ENCODE measurements around the gene MTA2.
A peak's percentile ranks its signal among the peaks of the same experiment; 100 is the strongest.

Gene MTA2

GRCh38 chr11:62602141-62603071 lies 741 bp upstream of the MTA2 start:
- Histone ChIP-seq H3K36me3 (ENCODE audit: control insufficient read depth, insufficient read depth, low read length) (peaks cover 9% of the 10 kb centered on the region), H3K56ac (ENCODE audit: low read length) (peak overlapping the region; percentile 91), H3K4ac (ENCODE audit: low read depth, low read length) (peak overlapping the region; percentile 46), H2BK15ac (replicated peaks; ENCODE audit: low read depth) (no peak overlapping the region), H4K5ac (ENCODE audit: low read length) (no peak overlapping the region), H3K4me3 (ENCODE audit: low read length) (peak overlapping the region; percentile 8), H3K4me1 (ENCODE audit: control insufficient read depth, low read depth, low read length) (peaks cover 4% of the 10 kb centered on the region), H3K4me2 (ENCODE audit: low read length) (peak overlapping the region; percentile 75), H2BK120ac (ENCODE audit: low read depth, low read length) (no peak overlapping the region), H3K79me2 (ENCODE audit: control insufficient read depth, insufficient read depth, low read length) (peaks cover 25% of the 10 kb centered on the region), H4K8ac (ENCODE audit: low read depth, low read length) (no peak overlapping the region), H3K79me1 (ENCODE audit: low read length) (peaks cover 17% of the 10 kb centered on the region), H3K27me3 (ENCODE audit: insufficient read depth, low read length, poor library complexity) (no peaks in the 10 kb centered on the region), H3K18ac (ENCODE audit: low read length) (peak overlapping the region; percentile 94), H2BK5ac (ENCODE audit: low read length) (peak overlapping the region; percentile 7), H2AK5ac (ENCODE audit: low read length) (no peak overlapping the region), H3K27ac (ENCODE audit: low read depth, low read length) (peak overlapping the region; percentile 92), H3K9ac (ENCODE audit: low read length) (peak overlapping the region; percentile 77), H3K23ac (ENCODE audit: low read length) (no peak overlapping the region)
- DNase-seq: peak; percentile 85
- WGBS (ENCODE audit: extremely low coverage, insufficient coverage, low lambda C conversion rate): no CpG with 5 or more reads among the region's 96 CpGs

- Histone ChIP-seq H3K79me2 (ENCODE audit: control insufficient read depth, insufficient read depth, low read length) (peaks cover 25% of the 10 kb centered on the region), H3K23ac (ENCODE audit: low read length) (peak overlapping the region; percentile 98), H3K27me3 (ENCODE audit: insufficient read depth, low read length, poor library complexity) (no peaks in the 10 kb centered on the region), H3K4ac (ENCODE audit: low read depth, low read length) (peak overlapping the region; percentile 95), H3K4me2 (ENCODE audit: low read length) (peak overlapping the region; percentile 26), H3K36me3 (ENCODE audit: control insufficient read depth, insufficient read depth, low read length) (peaks cover 18% of the 10 kb centered on the region), H3K79me1 (ENCODE audit: low read length) (peaks cover 21% of the 10 kb centered on the region), H3K4me3 (ENCODE audit: low read length) (peak overlapping the region; percentile 89), H3K4me1 (ENCODE audit: control insufficient read depth, low read depth, low read length) (peaks cover 4% of the 10 kb centered on the region), H2BK120ac (ENCODE audit: low read depth, low read length) (peak overlapping the region; percentile 83), H3K27ac (ENCODE audit: low read depth, low read length) (peak overlapping the region; percentile 97), H4K5ac (ENCODE audit: low read length) (no peak overlapping the region), H3K18ac (ENCODE audit: low read length) (peak overlapping the region; percentile 98), H4K8ac (ENCODE audit: low read depth, low read length) (peak overlapping the region; percentile 17), H3K9ac (ENCODE audit: low read length) (peak overlapping the region; percentile 66), H2BK5ac (ENCODE audit: low read length) (peak overlapping the region; percentile 78), H2BK15ac (replicated peaks; ENCODE audit: low read depth) (no peak overlapping the region), H3K56ac (ENCODE audit: low read length) (peak overlapping the region; percentile 97), H2AK5ac (ENCODE audit: low read length) (no peak overlapping the region)
- no CpG with 5 or more reads among the region's 30 CpGs for WGBS (ENCODE audit: extremely low coverage, insufficient coverage, low lambda C conversion rate)
- no peak for DNase-seq
Observed at GRCh38 chr11:62601122-62601371, 618 bp downstream of the MTA2 start.

- no peak overlapping the region for H4K5ac ChIP-seq (ENCODE audit: low read length)
- H3K18ac ChIP-seq (ENCODE audit: low read length): peak overlapping the region; percentile 98
- peak overlapping the region; percentile 97 for H3K56ac ChIP-seq (ENCODE audit: low read length)
- H3K27me3 ChIP-seq (ENCODE audit: insufficient read depth, low read length, poor library complexity): no peaks in the 10 kb centered on the region
- WGBS (ENCODE audit: extremely low coverage, insufficient coverage, low lambda C conversion rate): no CpG with 5 or more reads among the region's 26 CpGs
- peaks cover 4% of the 10 kb centered on the region for H3K4me1 ChIP-seq (ENCODE audit: control insufficient read depth, low read depth, low read length)
- H3K79me2 ChIP-seq (ENCODE audit: control insufficient read depth, insufficient read depth, low read length): peaks cover 25% of the 10 kb centered on the region
- H3K4me3 ChIP-seq (ENCODE audit: low read length): peak overlapping the region; percentile 89
- peak overlapping the region; percentile 78 for H2BK5ac ChIP-seq (ENCODE audit: low read length)
- H3K23ac ChIP-seq (ENCODE audit: low read length): peak overlapping the region; percentile 98
- H3K9ac ChIP-seq (ENCODE audit: low read length): peak overlapping the region; percentile 66
- peak overlapping the region; percentile 83 for H2BK120ac ChIP-seq (ENCODE audit: low read depth, low read length)
- peak overlapping the region; percentile 26 for H3K4me2 ChIP-seq (ENCODE audit: low read length)
- no peak overlapping the region for H2AK5ac ChIP-seq (ENCODE audit: low read length)
- no peak overlapping the region for H2BK15ac ChIP-seq (replicated peaks; ENCODE audit: low read depth)
- H3K79me1 ChIP-seq (ENCODE audit: low read length): peaks cover 21% of the 10 kb centered on the region
- H3K27ac ChIP-seq (ENCODE audit: low read depth, low read length): peak overlapping the region; percentile 97
- no peak overlapping the region for H4K8ac ChIP-seq (ENCODE audit: low read depth, low read length)
- H3K36me3 ChIP-seq (ENCODE audit: control insufficient read depth, insufficient read depth, low read length): peaks cover 23% of the 10 kb centered on the region
- peak overlapping the region; percentile 95 for H3K4ac ChIP-seq (ENCODE audit: low read depth, low read length)
- peak; percentile 32 for DNase-seq
Observed at GRCh38 chr11:62600367-62601121, 1.1 kb downstream of the MTA2 start.

- Histone ChIP-seq H3K4me2 (ENCODE audit: low read length) (peak overlapping the region; percentile 72), H3K27ac (ENCODE audit: low read depth, low read length) (peak overlapping the region; percentile 46), H4K5ac (ENCODE audit: low read length) (no peak overlapping the region), H3K27me3 (ENCODE audit: insufficient read depth, low read length, poor library complexity) (no peaks in the 10 kb centered on the region), H3K79me1 (ENCODE audit: low read length) (peaks cover 21% of the 10 kb centered on the region), H3K36me3 (ENCODE audit: control insufficient read depth, insufficient read depth, low read length) (peaks cover 27% of the 10 kb centered on the region), H2BK5ac (ENCODE audit: low read length) (peak overlapping the region; percentile 8), H3K56ac (ENCODE audit: low read length) (peak overlapping the region; percentile 77), H3K23ac (ENCODE audit: low read length) (no peak overlapping the region), H3K9ac (ENCODE audit: low read length) (peak overlapping the region; percentile 66), H4K8ac (ENCODE audit: low read depth, low read length) (no peak overlapping the region), H3K18ac (ENCODE audit: low read length) (no peak overlapping the region), H2AK5ac (ENCODE audit: low read length) (peak overlapping the region; percentile 6), H3K79me2 (ENCODE audit: control insufficient read depth, insufficient read depth, low read length) (peaks cover 25% of the 10 kb centered on the region), H3K4me3 (ENCODE audit: low read length) (peak overlapping the region; percentile 5), H2BK120ac (ENCODE audit: low read depth, low read length) (no peak overlapping the region), H3K4ac (ENCODE audit: low read depth, low read length) (no peak overlapping the region), H2BK15ac (replicated peaks; ENCODE audit: low read depth) (no peak overlapping the region), H3K4me1 (ENCODE audit: control insufficient read depth, low read depth, low read length) (peaks cover 4% of the 10 kb centered on the region)
- peak; percentile 31 for DNase-seq
- 100% methylated on average over 2 of the region's 5 CpGs for WGBS (ENCODE audit: extremely low coverage, insufficient coverage, low lambda C conversion rate)
Observed at GRCh38 chr11:62599901-62600300, 1.8 kb downstream of the MTA2 start.

- Histone ChIP-seq H3K4me1 (ENCODE audit: control insufficient read depth, low read depth, low read length) (peaks cover 4% of the 10 kb centered on the region), H3K56ac (ENCODE audit: low read length) (peak overlapping the region; percentile 82), H3K4me3 (ENCODE audit: low read length) (no peak overlapping the region), H3K4me2 (ENCODE audit: low read length) (peak overlapping the region; percentile 1), H4K8ac (ENCODE audit: low read depth, low read length) (no peak overlapping the region), H3K79me2 (ENCODE audit: control insufficient read depth, insufficient read depth, low read length) (peaks cover 25% of the 10 kb centered on the region), H3K9ac (ENCODE audit: low read length) (peak overlapping the region; percentile 66), H3K27ac (ENCODE audit: low read depth, low read length) (no peak overlapping the region), H3K4ac (ENCODE audit: low read depth, low read length) (no peak overlapping the region), H3K79me1 (ENCODE audit: low read length) (peaks cover 21% of the 10 kb centered on the region), H2BK15ac (replicated peaks; ENCODE audit: low read depth) (no peak overlapping the region), H3K36me3 (ENCODE audit: control insufficient read depth, insufficient read depth, low read length) (peaks cover 27% of the 10 kb centered on the region), H4K5ac (ENCODE audit: low read length) (no peak overlapping the region), H3K18ac (ENCODE audit: low read length) (no peak overlapping the region), H3K23ac (ENCODE audit: low read length) (no peak overlapping the region), H2BK120ac (ENCODE audit: low read depth, low read length) (no peak overlapping the region), H2BK5ac (ENCODE audit: low read length) (no peak overlapping the region), H2AK5ac (ENCODE audit: low read length) (no peak overlapping the region), H3K27me3 (ENCODE audit: insufficient read depth, low read length, poor library complexity) (no peaks in the 10 kb centered on the region)
- peak; percentile 100 for DNase-seq
- WGBS (ENCODE audit: extremely low coverage, insufficient coverage, low lambda C conversion rate): 100% methylated on average over 3 of the region's 7 CpGs
Observed at GRCh38 chr11:62599069-62599696, 2.5 kb downstream of the MTA2 start.
